ENCODE data around the gene TRIM31.
A peak's percentile ranks its signal among the peaks of the same experiment; 100 is the strongest.
"Not testable (repeated sequence)": the region's sequence is repeated elsewhere in the genome, so short reads cannot be mapped to it uniquely, and the experiment has no call there.

Gene TRIM31

DNA sequence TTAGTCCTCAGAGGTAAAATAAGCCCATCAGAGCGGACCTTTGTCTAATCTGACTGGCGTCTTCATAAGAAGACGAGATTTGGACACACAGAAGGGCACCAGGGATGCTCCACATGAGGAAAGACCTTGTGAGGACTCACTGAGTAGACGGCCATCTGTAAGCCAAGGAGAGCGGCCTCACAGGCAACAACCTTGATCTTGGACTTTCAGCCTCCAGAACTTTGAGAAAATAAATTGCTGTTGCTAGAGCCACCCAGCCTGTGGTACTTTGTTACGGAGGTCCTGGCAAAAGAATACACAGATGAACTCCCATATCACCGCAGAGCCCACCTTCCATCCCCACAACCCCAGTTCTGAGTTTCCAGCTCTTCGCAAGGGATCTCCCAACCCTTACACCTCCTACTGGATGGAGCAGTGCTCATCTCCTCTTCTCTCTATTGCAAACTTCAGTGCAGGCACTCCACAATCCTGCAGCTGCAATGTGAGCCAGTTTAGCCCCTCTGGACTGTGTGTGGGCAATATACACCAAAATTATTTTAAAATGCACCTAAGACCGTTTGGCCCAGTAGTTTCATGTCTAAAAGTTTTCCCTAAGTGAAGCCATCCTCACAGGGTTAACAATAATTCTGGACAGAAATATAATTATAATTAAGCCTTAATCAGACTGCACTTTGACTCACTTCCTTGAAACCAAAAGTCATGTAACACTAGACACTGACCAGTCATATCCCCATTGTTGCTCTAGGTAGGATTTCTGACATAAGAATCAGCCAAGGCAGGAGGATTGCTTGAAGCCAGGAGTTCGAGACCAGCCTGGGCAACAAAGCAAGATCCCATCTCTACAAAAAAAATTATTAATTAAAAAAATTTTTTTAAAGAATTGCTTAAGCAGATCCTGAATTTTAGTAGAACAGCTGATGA is 8.8 kb upstream of the TRIM31 start:
- H3K27ac ChIP-seq (ENCODE audit: low read depth, low read length), result no peak overlapping the region
- no peak overlapping the region for H3K9ac ChIP-seq (ENCODE audit: low read length)
- no peaks in the 10 kb centered on the region for H3K36me3 ChIP-seq (ENCODE audit: control insufficient read depth, insufficient read depth, low read length)
- no peaks in the 10 kb centered on the region for H3K27me3 ChIP-seq (ENCODE audit: control insufficient read depth, insufficient read depth, low read length)
- no peaks in the 10 kb centered on the region for H3K4me1 ChIP-seq (ENCODE audit: control insufficient read depth, insufficient read depth, low read length)
- no peak overlapping the region for H3K4me3 ChIP-seq (ENCODE audit: low read length)

GRCh38 chr6:30118691-30119090 is 5.8 kb upstream of the TRIM31 start:
- not testable (repeated sequence) for H3K36me3 ChIP-seq (ENCODE audit: control insufficient read depth, insufficient read depth, low read length); H3K4me1 ChIP-seq (ENCODE audit: control insufficient read depth, insufficient read depth, low read length); H3K4me3 ChIP-seq (ENCODE audit: low read length); H3K9ac ChIP-seq (ENCODE audit: low read length); H3K27ac ChIP-seq (ENCODE audit: low read depth, low read length); H3K27me3 ChIP-seq (ENCODE audit: control insufficient read depth, insufficient read depth, low read length)

DNA sequence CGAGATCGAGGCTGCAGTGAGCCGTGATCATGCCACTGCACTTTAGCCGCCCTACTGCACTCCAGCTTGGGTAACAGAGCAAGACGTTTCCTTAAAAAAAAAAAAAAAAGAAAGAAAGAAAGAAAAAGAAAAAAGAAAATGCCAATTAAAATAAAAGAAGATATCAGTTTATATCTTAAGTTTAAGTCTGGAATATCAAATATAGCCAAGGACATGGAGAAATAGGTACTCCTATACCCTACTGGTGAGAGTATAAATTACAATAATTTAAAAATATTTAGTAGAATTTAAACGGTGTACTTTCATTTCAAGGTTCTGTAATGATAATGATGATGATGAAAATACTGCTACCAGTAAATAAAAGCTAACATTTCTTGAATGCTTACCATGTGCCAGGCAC is 3.8 kb upstream of the TRIM31 start:
- Histone ChIP-seq H3K4me3 (ENCODE audit: low read length) (no peak overlapping the region), H3K4me1 (ENCODE audit: control insufficient read depth, insufficient read depth, low read length) (no peaks in the 10 kb centered on the region), H3K36me3 (ENCODE audit: control insufficient read depth, insufficient read depth, low read length) (no peaks in the 10 kb centered on the region), H3K27ac (ENCODE audit: low read depth, low read length) (no peak overlapping the region), H3K27me3 (ENCODE audit: control insufficient read depth, insufficient read depth, low read length) (no peaks in the 10 kb centered on the region), H3K9ac (ENCODE audit: low read length) (no peak overlapping the region)

GRCh38 chr6:30113841-30114240 is 951 bp upstream of the TRIM31 start:
- no peak overlapping the region for H3K27ac ChIP-seq (ENCODE audit: low read depth, low read length)
- no peaks in the 10 kb centered on the region for H3K27me3 ChIP-seq (ENCODE audit: control insufficient read depth, insufficient read depth, low read length)
- H3K36me3 ChIP-seq (ENCODE audit: control insufficient read depth, insufficient read depth, low read length), result no peaks in the 10 kb centered on the region
- no peak overlapping the region for H3K9ac ChIP-seq (ENCODE audit: low read length)
- H3K4me3 ChIP-seq (ENCODE audit: low read length), result no peak overlapping the region
- H3K4me1 ChIP-seq (ENCODE audit: control insufficient read depth, insufficient read depth, low read length), result no peaks in the 10 kb centered on the region

- Histone ChIP-seq H3K27ac (ENCODE audit: low read depth, low read length) (no peak overlapping the region), H3K27me3 (ENCODE audit: control insufficient read depth, insufficient read depth, low read length) (no peaks in the 10 kb centered on the region), H3K36me3 (ENCODE audit: control insufficient read depth, insufficient read depth, low read length) (no peaks in the 10 kb centered on the region), H3K4me3 (ENCODE audit: low read length) (no peak overlapping the region), H3K9ac (ENCODE audit: low read length) (no peak overlapping the region), H3K4me1 (ENCODE audit: control insufficient read depth, insufficient read depth, low read length) (no peaks in the 10 kb centered on the region)
These were observed 392 bp downstream of the TRIM31 start for GRCh38 chr6:30112402-30112994.

DNA sequence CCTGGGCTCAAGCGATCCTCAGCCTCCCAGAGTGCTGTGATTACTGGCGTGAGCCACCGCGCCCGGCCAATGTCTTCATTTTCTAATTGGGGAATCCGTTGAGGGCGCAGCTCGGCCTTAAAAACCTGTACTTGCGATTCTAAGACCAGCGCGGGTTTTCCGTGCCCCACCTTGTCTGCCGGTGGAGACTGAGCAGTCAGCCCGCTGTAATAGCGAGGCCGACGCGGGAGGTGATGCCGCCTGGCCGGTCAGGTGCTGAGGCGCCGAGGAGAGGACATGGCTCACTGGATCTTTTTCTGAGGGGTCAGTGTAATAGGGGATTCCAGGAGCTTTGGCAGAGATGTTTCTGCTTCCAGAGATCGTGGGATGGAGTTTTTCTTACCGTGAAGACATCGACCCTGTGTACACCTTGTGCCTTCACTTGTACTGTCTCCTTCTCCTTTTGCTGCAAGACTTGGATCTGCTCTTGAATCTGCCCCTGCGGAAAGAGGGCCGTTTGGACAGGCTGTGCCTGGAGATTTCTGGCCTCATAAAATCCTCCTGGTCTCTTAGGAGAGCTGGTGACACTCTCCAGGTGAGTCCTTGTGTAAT is 1.5 kb downstream of the TRIM31 start:
- Histone ChIP-seq H3K4me3 (ENCODE audit: low read length) (no peak overlapping the region), H3K27me3 (ENCODE audit: control insufficient read depth, insufficient read depth, low read length) (no peaks in the 10 kb centered on the region), H3K27ac (ENCODE audit: low read depth, low read length) (no peak overlapping the region), H3K9ac (ENCODE audit: low read length) (no peak overlapping the region), H3K36me3 (ENCODE audit: control insufficient read depth, insufficient read depth, low read length) (no peaks in the 10 kb centered on the region), H3K4me1 (ENCODE audit: control insufficient read depth, insufficient read depth, low read length) (no peaks in the 10 kb centered on the region)

DNA sequence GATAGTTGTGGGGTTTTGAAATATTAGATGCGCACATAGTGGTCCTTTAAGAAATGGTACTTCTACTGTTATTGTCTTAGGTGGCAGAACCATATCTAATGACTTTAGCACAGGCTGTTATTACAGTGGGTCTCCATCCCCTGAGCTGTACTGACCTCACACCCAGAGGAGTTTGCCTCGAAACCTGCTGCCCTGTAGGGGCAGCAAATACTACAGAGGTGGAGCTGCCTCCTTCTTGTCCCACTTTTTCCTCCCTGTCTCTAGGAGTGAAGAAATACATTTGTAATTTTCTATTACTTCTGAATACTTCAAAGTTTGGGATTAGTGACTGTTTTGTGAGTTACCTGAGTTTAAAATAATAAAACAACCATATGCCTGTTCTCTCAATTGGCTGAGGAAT is 8.2 kb downstream of the TRIM31 start:
- Histone ChIP-seq H3K4me3 (ENCODE audit: low read length) (no peak overlapping the region), H3K9ac (ENCODE audit: low read length) (no peak overlapping the region), H3K27me3 (ENCODE audit: control insufficient read depth, insufficient read depth, low read length) (peaks cover 8% of the 10 kb centered on the region), H3K36me3 (ENCODE audit: control insufficient read depth, insufficient read depth, low read length) (no peaks in the 10 kb centered on the region), H3K4me1 (ENCODE audit: control insufficient read depth, insufficient read depth, low read length) (peaks cover 7% of the 10 kb centered on the region), H3K27ac (ENCODE audit: low read depth, low read length) (no peak overlapping the region)

DNA sequence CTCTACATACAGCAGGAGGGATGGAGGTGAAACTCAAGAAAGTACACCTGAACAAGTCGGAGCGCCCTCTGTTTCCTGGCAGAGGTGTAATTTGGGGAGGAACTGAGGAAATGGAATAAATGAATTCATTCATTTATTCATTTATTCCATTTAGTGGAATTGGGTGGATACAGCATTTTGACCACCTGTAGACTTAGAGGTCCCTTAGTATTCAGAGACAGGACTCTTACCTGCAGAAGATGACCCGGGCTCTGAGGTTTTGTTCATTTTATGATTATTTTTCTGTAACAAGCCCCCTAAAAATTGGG is 9.1 kb downstream of the TRIM31 start:
- H3K27me3 ChIP-seq (ENCODE audit: control insufficient read depth, insufficient read depth, low read length), result peaks cover 11% of the 10 kb centered on the region
- H3K4me1 ChIP-seq (ENCODE audit: control insufficient read depth, insufficient read depth, low read length), result peaks cover 7% of the 10 kb centered on the region
- no peak overlapping the region for H3K9ac ChIP-seq (ENCODE audit: low read length)
- no peaks in the 10 kb centered on the region for H3K36me3 ChIP-seq (ENCODE audit: control insufficient read depth, insufficient read depth, low read length)
- peak overlapping the region; percentile 55 for H3K4me3 ChIP-seq (ENCODE audit: low read length)
- H3K27ac ChIP-seq (ENCODE audit: low read depth, low read length), result no peak overlapping the region

DNA sequence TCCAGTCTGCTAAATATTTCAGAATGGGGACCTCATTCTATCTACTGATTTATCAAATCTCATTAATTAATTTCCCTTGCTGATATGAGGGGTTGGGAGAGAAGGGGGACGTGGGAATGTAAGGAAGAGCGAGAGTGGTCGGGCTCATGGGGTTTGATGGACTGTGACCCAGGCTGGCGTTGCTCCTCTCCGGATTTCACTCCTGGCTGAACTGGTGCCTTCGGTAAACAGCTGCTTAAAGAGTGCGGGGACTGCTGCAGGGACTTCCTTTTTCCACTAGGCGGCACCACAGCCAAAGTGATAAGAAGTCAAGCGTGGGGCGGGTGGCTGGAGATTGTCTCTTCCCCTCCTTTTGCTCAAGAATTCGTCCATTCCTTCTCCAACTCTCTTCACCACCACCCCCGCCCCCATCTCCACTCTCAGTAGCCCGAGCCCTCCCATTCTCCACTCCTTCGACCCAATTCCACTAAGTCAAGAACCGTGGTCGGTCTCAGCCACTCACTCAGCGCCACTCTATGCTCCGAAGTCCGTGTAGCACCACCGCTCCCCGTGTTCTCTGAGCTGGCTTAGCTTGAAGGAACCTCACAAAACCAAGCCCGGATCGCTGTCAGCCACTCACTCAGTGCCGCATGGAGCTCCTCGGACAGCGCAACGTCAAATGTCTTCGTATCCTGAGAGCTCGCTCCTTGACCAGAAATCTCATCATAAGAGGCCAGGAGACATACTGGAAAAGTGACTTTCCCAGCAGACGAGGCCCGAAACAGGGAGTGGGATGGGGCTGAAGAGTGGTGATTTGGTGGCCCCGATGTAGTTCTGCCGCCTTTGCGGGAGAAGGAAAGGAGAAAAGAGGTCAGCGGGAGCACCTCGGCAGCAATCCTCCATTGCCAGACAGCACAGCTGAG is 9.7 kb downstream of the TRIM31 start:
- peak overlapping the region; percentile 50 for H3K27ac ChIP-seq (ENCODE audit: low read depth, low read length)
- H3K36me3 ChIP-seq (ENCODE audit: control insufficient read depth, insufficient read depth, low read length), result no peaks in the 10 kb centered on the region
- H3K9ac ChIP-seq (ENCODE audit: low read length), result peak overlapping the region; percentile 53
- H3K4me1 ChIP-seq (ENCODE audit: control insufficient read depth, insufficient read depth, low read length), result peaks cover 7% of the 10 kb centered on the region
- peak overlapping the region; percentile 55 for H3K4me3 ChIP-seq (ENCODE audit: low read length)
- peaks cover 11% of the 10 kb centered on the region for H3K27me3 ChIP-seq (ENCODE audit: control insufficient read depth, insufficient read depth, low read length)

GRCh38 chr6:30102414-30102969 is 10.4 kb downstream of the TRIM31 start:
- Histone ChIP-seq H3K27me3 (ENCODE audit: control insufficient read depth, insufficient read depth, low read length) (peaks cover 11% of the 10 kb centered on the region), H3K27ac (ENCODE audit: low read depth, low read length) (peak overlapping the region; percentile 50), H3K36me3 (ENCODE audit: control insufficient read depth, insufficient read depth, low read length) (no peaks in the 10 kb centered on the region), H3K4me3 (ENCODE audit: low read length) (peak overlapping the region; percentile 65), H3K4me1 (ENCODE audit: control insufficient read depth, insufficient read depth, low read length) (peaks cover 7% of the 10 kb centered on the region), H3K9ac (ENCODE audit: low read length) (no peak overlapping the region)

DNA sequence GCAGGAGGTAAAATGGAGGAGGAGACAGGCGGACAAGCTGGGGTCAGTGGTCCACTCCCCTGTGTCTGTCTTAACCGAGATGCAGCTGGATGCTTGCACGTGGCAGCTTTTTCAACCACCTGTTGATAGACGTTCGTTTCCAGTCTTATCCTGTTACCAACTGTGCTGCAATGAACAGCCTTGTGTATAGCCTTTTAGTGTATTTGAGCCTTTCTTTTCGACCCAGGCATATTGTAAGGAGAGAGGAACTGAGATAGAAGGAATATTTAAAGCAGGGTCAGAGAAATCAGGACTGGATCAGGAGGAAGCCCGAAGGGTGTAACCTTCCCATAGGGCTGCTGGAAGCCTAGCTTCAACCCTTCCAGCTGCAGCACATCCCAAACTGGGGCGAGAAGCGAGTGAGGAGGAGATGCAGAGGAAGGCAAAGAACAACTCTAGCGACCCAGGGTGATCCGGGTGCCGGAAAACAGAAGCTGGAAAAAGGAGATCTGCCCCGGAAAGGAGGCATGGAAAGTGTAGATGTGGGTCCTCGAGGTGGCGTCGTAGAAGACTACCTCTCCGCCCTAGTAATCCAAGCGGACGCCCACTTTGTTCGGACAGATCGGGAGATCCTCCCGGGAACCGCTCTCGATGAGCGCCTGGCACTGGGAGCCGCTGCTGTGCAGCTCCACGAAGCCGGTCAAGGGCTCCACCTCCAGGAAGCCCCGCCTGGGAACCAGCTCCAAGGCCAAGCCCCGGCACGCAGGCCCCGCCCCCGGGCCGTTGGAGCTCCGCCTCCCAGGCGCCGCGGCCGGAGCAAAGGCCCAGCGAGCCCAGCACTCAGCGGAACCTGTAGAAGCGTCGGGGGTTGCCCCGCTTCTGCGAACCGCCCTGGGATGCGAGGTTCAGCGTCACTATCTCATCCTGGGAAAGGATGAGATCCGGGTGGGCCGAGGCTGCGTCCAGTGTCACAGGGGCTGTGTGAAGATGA is 11.2 kb downstream of the TRIM31 start:
- Histone ChIP-seq H3K27ac (ENCODE audit: low read depth, low read length) (peak overlapping the region; percentile 37), H3K4me1 (ENCODE audit: control insufficient read depth, insufficient read depth, low read length) (peaks cover 7% of the 10 kb centered on the region), H3K27me3 (ENCODE audit: control insufficient read depth, insufficient read depth, low read length) (peaks cover 11% of the 10 kb centered on the region), H3K4me3 (ENCODE audit: low read length) (peak overlapping the region; percentile 65), H3K9ac (ENCODE audit: low read length) (peak overlapping the region; percentile 21), H3K36me3 (ENCODE audit: control insufficient read depth, insufficient read depth, low read length) (no peaks in the 10 kb centered on the region)

Data from rectal smooth muscle tissue (tissue), 1 donor.